Measurements from ENCODE around the gene CAPN8.

Gene CAPN8

DNA sequence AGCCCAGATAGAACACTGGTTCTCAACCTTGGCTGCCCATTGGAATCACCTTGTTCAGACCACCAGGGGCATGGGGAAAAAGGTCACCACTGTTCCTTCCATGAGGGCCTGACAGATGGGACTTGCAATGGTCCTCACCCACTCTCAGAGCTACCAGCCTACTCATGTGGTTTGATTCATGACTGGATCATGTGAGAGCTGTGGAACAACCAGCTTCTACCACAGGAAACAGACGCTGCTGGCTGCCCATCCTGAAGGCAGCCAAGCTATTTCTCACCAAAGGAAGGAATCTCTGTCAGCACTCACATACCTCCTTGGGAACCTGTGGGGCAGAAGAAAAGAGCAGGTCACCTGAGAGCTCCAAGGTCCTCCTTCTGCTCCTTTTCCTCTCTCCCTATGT, 53.6 kb downstream of the CAPN8 start:
- no peaks in the 10 kb centered on the region for H3K36me3 ChIP-seq (ENCODE audit: control insufficient read depth in 2 of 2, insufficient read depth in 2 of 2, low read length in 2 of 2)
- H3K4me1 ChIP-seq (ENCODE audit: control insufficient read depth, insufficient read depth, low read length), result no peaks in the 10 kb centered on the region
- H3K9ac ChIP-seq (ENCODE audit: low read length in 2 of 2), result no peak overlapping the region
- no peaks in the 10 kb centered on the region for H3K9me3 ChIP-seq (ENCODE audit: control insufficient read depth in 2 of 2, low read length in 2 of 2)
- no peaks in the 10 kb centered on the region for H3K27me3 ChIP-seq (ENCODE audit: control insufficient read depth in 1 of 2, insufficient read depth in 2 of 2, low read length in 2 of 2)
- no peak overlapping the region for H3K4me3 ChIP-seq (ENCODE audit: low read length in 2 of 2)
- no peak overlapping the region for H3K27ac ChIP-seq (ENCODE audit: low read length)

GRCh38 chr1:223609977-223610376, 55.5 kb downstream of the CAPN8 start:
- no peak overlapping the region for H3K27ac ChIP-seq (ENCODE audit: low read length)
- no peaks in the 10 kb centered on the region for H3K9me3 ChIP-seq (ENCODE audit: control insufficient read depth in 2 of 2, low read length in 2 of 2)
- H3K27me3 ChIP-seq (ENCODE audit: control insufficient read depth in 1 of 2, insufficient read depth in 2 of 2, low read length in 2 of 2), result no peaks in the 10 kb centered on the region
- no peaks in the 10 kb centered on the region for H3K4me1 ChIP-seq (ENCODE audit: control insufficient read depth, insufficient read depth, low read length)
- no peak overlapping the region for H3K9ac ChIP-seq (ENCODE audit: low read length in 2 of 2)
- H3K4me3 ChIP-seq (ENCODE audit: low read length in 2 of 2), result no peak overlapping the region
- H3K36me3 ChIP-seq (ENCODE audit: control insufficient read depth in 2 of 2, insufficient read depth in 2 of 2, low read length in 2 of 2), result no peaks in the 10 kb centered on the region

GRCh38 chr1:223609066-223609465, 56.4 kb downstream of the CAPN8 start:
- no peak overlapping the region for H3K9ac ChIP-seq (ENCODE audit: low read length in 2 of 2)
- H3K36me3 ChIP-seq (ENCODE audit: control insufficient read depth in 2 of 2, insufficient read depth in 2 of 2, low read length in 2 of 2), result no peaks in the 10 kb centered on the region
- H3K27ac ChIP-seq (ENCODE audit: low read length), result no peak overlapping the region
- no peak overlapping the region for H3K4me3 ChIP-seq (ENCODE audit: low read length in 2 of 2)
- H3K9me3 ChIP-seq (ENCODE audit: control insufficient read depth in 2 of 2, low read length in 2 of 2), result no peaks in the 10 kb centered on the region
- H3K4me1 ChIP-seq (ENCODE audit: control insufficient read depth, insufficient read depth, low read length), result no peaks in the 10 kb centered on the region
- H3K27me3 ChIP-seq (ENCODE audit: control insufficient read depth in 1 of 2, insufficient read depth in 2 of 2, low read length in 2 of 2), result no peaks in the 10 kb centered on the region

DNA sequence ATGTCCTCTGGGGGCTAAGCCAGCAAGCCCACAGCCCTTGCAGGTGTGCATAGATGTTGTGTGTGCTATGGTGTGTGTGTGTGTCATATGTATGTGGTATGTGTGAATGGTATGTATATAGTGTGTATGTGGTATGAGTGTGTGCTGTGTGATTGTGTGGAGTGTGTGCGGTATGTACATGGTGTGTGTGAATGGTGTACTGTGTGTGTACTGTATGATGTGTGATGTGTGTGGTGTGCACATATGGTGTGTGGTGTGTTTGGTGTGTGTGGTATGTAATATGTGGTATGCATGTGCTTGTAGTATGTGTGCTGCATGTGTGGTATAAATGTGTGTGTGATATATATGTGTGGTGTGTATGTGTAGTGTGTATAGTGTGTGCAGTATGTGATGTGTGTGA, 107.0 kb downstream of the CAPN8 start:
- Histone ChIP-seq H3K9ac (ENCODE audit: low read length in 2 of 2) (no peak overlapping the region), H3K9me3 (ENCODE audit: control insufficient read depth in 2 of 2, low read length in 2 of 2) (no peaks in the 10 kb centered on the region), H3K36me3 (ENCODE audit: control insufficient read depth in 2 of 2, insufficient read depth in 2 of 2, low read length in 2 of 2) (no peaks in the 10 kb centered on the region), H3K4me1 (ENCODE audit: control insufficient read depth, insufficient read depth, low read length) (no peaks in the 10 kb centered on the region), H3K27me3 (ENCODE audit: control insufficient read depth in 1 of 2, insufficient read depth in 2 of 2, low read length in 2 of 2) (no peaks in the 10 kb centered on the region), H3K4me3 (ENCODE audit: low read length in 2 of 2) (no peak overlapping the region), H3K27ac (ENCODE audit: low read length) (no peak overlapping the region)

DNA sequence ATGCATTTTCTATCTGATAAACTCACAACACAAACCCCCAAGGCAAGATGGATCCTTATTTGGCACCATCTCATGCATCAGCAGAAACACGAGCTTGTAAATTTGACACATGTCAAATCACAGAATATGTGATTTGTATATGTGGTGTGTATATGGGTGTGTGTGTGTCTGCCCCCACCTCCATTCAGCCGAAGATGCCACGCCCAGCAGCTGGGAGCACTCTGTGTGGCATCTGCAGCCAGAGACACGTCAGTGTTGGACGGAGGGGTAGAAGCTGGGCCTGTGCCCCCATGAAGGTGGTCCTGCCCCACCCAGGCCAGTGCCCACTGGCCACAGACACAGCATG, 108.4 kb downstream of the CAPN8 start:
- Histone ChIP-seq H3K27ac (ENCODE audit: low read length) (no peak overlapping the region), H3K9me3 (ENCODE audit: control insufficient read depth in 2 of 2, low read length in 2 of 2) (no peaks in the 10 kb centered on the region), H3K9ac (ENCODE audit: low read length in 2 of 2) (no peak overlapping the region), H3K4me3 (ENCODE audit: low read length in 2 of 2) (no peak overlapping the region), H3K36me3 (ENCODE audit: control insufficient read depth in 2 of 2, insufficient read depth in 2 of 2, low read length in 2 of 2) (no peaks in the 10 kb centered on the region), H3K4me1 (ENCODE audit: control insufficient read depth, insufficient read depth, low read length) (no peaks in the 10 kb centered on the region), H3K27me3 (ENCODE audit: control insufficient read depth in 1 of 2, insufficient read depth in 2 of 2, low read length in 2 of 2) (no peaks in the 10 kb centered on the region)

- H3K9me3 ChIP-seq (ENCODE audit: control insufficient read depth in 2 of 2, low read length in 2 of 2), result no peaks in the 10 kb centered on the region
- no peaks in the 10 kb centered on the region for H3K4me1 ChIP-seq (ENCODE audit: control insufficient read depth, insufficient read depth, low read length)
- no peak overlapping the region for H3K9ac ChIP-seq (ENCODE audit: low read length in 2 of 2)
- H3K27ac ChIP-seq (ENCODE audit: low read length), result no peak overlapping the region
- no peaks in the 10 kb centered on the region for H3K27me3 ChIP-seq (ENCODE audit: control insufficient read depth in 1 of 2, insufficient read depth in 2 of 2, low read length in 2 of 2)
- no peak overlapping the region for H3K4me3 ChIP-seq (ENCODE audit: low read length in 2 of 2)
- no peaks in the 10 kb centered on the region for H3K36me3 ChIP-seq (ENCODE audit: control insufficient read depth in 2 of 2, insufficient read depth in 2 of 2, low read length in 2 of 2)
These were observed 108.9 kb downstream of the CAPN8 start for GRCh38 chr1:223556414-223557129.

GRCh38 chr1:223553957-223554356, 111.5 kb downstream of the CAPN8 start:
- no peaks in the 10 kb centered on the region for H3K9me3 ChIP-seq (ENCODE audit: control insufficient read depth in 2 of 2, low read length in 2 of 2)
- H3K27ac ChIP-seq (ENCODE audit: low read length), result no peak overlapping the region

DNA sequence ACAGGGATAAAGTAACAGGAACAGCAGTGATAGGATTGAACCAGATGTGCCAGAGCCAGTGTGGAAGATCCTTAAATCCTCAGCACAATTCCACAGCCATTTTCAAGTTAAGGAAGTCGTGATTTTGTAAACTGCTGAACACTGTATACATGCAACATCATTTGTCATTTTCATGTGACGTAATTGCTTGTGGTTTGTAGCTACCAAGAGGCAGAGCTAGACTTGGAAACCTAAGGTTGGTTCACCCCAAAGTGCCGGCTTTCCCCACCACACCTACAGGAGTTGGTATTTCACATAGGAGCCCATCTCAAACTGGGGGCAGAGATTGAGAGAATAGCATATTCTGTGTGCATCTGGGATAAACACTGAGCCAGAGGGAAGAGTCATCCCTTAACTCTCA, 113.9 kb downstream of the CAPN8 start:
- H3K4me3 ChIP-seq (ENCODE audit: low read length in 2 of 2), result no peak overlapping the region
- no peak overlapping the region for H3K27ac ChIP-seq (ENCODE audit: low read length)
- H3K9ac ChIP-seq (ENCODE audit: low read length in 2 of 2), result no peak overlapping the region
- no peaks in the 10 kb centered on the region for H3K36me3 ChIP-seq (ENCODE audit: control insufficient read depth in 2 of 2, insufficient read depth in 2 of 2, low read length in 2 of 2)
- H3K27me3 ChIP-seq (ENCODE audit: control insufficient read depth in 1 of 2, insufficient read depth in 2 of 2, low read length in 2 of 2), result no peaks in the 10 kb centered on the region
- no peaks in the 10 kb centered on the region for H3K4me1 ChIP-seq (ENCODE audit: control insufficient read depth, insufficient read depth, low read length)
- no peaks in the 10 kb centered on the region for H3K9me3 ChIP-seq (ENCODE audit: control insufficient read depth in 2 of 2, low read length in 2 of 2)

More at GRCh38 chr1:223553957-223554356, 111.5 kb downstream of the CAPN8 start:
- Histone ChIP-seq H3K36me3 (ENCODE audit: control insufficient read depth in 2 of 2, insufficient read depth in 2 of 2, low read length in 2 of 2) (no peaks in the 10 kb centered on the region), H3K27me3 (ENCODE audit: control insufficient read depth in 1 of 2, insufficient read depth in 2 of 2, low read length in 2 of 2) (no peaks in the 10 kb centered on the region), H3K4me1 (ENCODE audit: control insufficient read depth, insufficient read depth, low read length) (no peaks in the 10 kb centered on the region), H3K4me3 (ENCODE audit: low read length in 2 of 2) (no peak overlapping the region), H3K9ac (ENCODE audit: low read length in 2 of 2) (no peak overlapping the region)

GRCh38 chr1:223549740-223550139, 115.8 kb downstream of the CAPN8 start:
- no peak overlapping the region for H3K4me3 ChIP-seq (ENCODE audit: low read length in 2 of 2)
- H3K9me3 ChIP-seq (ENCODE audit: control insufficient read depth in 2 of 2, low read length in 2 of 2), result no peaks in the 10 kb centered on the region
- no peaks in the 10 kb centered on the region for H3K36me3 ChIP-seq (ENCODE audit: control insufficient read depth in 2 of 2, insufficient read depth in 2 of 2, low read length in 2 of 2)
- H3K27ac ChIP-seq (ENCODE audit: low read length), result no peak overlapping the region
- no peaks in the 10 kb centered on the region for H3K27me3 ChIP-seq (ENCODE audit: control insufficient read depth in 1 of 2, insufficient read depth in 2 of 2, low read length in 2 of 2)
- H3K9ac ChIP-seq (ENCODE audit: low read length in 2 of 2), result no peak overlapping the region
- no peaks in the 10 kb centered on the region for H3K4me1 ChIP-seq (ENCODE audit: control insufficient read depth, insufficient read depth, low read length)

- no peaks in the 10 kb centered on the region for H3K9me3 ChIP-seq (ENCODE audit: control insufficient read depth in 2 of 2, low read length in 2 of 2)
- no peak overlapping the region for H3K9ac ChIP-seq (ENCODE audit: low read length in 2 of 2)
- H3K27ac ChIP-seq (ENCODE audit: low read length), result no peak overlapping the region
- no peaks in the 10 kb centered on the region for H3K36me3 ChIP-seq (ENCODE audit: control insufficient read depth in 2 of 2, insufficient read depth in 2 of 2, low read length in 2 of 2)
- no peaks in the 10 kb centered on the region for H3K27me3 ChIP-seq (ENCODE audit: control insufficient read depth in 1 of 2, insufficient read depth in 2 of 2, low read length in 2 of 2)
- H3K4me3 ChIP-seq (ENCODE audit: low read length in 2 of 2), result no peak overlapping the region
- no peaks in the 10 kb centered on the region for H3K4me1 ChIP-seq (ENCODE audit: control insufficient read depth, insufficient read depth, low read length)
These were observed 118.0 kb downstream of the CAPN8 start for GRCh38 chr1:223547316-223548114.

GRCh38 chr1:223545343-223545742, 120.2 kb downstream of the CAPN8 start:
- Histone ChIP-seq H3K4me1 (ENCODE audit: control insufficient read depth, insufficient read depth, low read length) (no peaks in the 10 kb centered on the region), H3K36me3 (ENCODE audit: control insufficient read depth in 2 of 2, insufficient read depth in 2 of 2, low read length in 2 of 2) (no peaks in the 10 kb centered on the region), H3K9ac (ENCODE audit: low read length in 2 of 2) (no peak overlapping the region), H3K9me3 (ENCODE audit: control insufficient read depth in 2 of 2, low read length in 2 of 2) (no peaks in the 10 kb centered on the region), H3K4me3 (ENCODE audit: low read length in 2 of 2) (no peak overlapping the region), H3K27me3 (ENCODE audit: control insufficient read depth in 1 of 2, insufficient read depth in 2 of 2, low read length in 2 of 2) (no peaks in the 10 kb centered on the region), H3K27ac (ENCODE audit: low read length) (no peak overlapping the region)

Data from stomach smooth muscle (tissue), 2 donors.